ACC112 (cell line): ENCODE results near the gene TUNAR.

Experiments used
- H2AFZ ChIP-seq: fragments of 200-600 bp; sonication (generic); one replicate; pipeline ENCODE4 v1.6.0; 2017; ENCODE audit warnings: antibody characterized with exemption, low read length; ENCODE audit not compliant: unreplicated experiment
- H3K27ac ChIP-seq: fragments of 200-600 bp; sonication (generic); 2 replicates; pipeline ENCODE4 v1.5.1; 2014; ENCODE audit warnings: low read depth, mild to moderate bottlenecking, antibody characterized with exemption, low read length, moderate library complexity
- H3K27me3 ChIP-seq: fragments of 200-600 bp; sonication (generic); 2 replicates; pipeline ENCODE4 v1.6.1; 2014; ENCODE audit warnings: mild to moderate bottlenecking, antibody characterized with exemption, low read length, moderate library complexity, mixed read lengths; ENCODE audit not compliant: insufficient read depth
- H3K36me3 ChIP-seq: fragments of 200-600 bp; sonication (generic); 2 replicates; pipeline ENCODE4 v1.6.1; 2016; ENCODE audit warnings: mild to moderate bottlenecking, antibody characterized with exemption, low read length, moderate library complexity, mixed read lengths; ENCODE audit not compliant: insufficient read depth
- H3K4me1 ChIP-seq: fragments of 200-600 bp; sonication (generic); one replicate; pipeline ENCODE4 v1.6.1; 2016; ENCODE audit warnings: low read length, mixed read lengths; ENCODE audit not compliant: insufficient read depth, unreplicated experiment, control insufficient read depth
- H3K4me3 ChIP-seq: fragments of 200-600 bp; sonication (generic); 2 replicates; pipeline ENCODE4 v1.5.1; 2014; ENCODE audit warnings: mild to moderate bottlenecking, low read depth, low read length
- H3K79me2 ChIP-seq: fragments of 200-600 bp; sonication (generic); one replicate; pipeline ENCODE4 v1.6.0; 2016; ENCODE audit warnings: low read length; ENCODE audit not compliant: control insufficient read depth, unreplicated experiment, insufficient read depth

TUNAR gene

GRCh38 chr14:95911456-95911855 lies 34.8 kb downstream of the TUNAR start:
- Histone ChIP-seq H2AFZ (no peak overlapping the region), H3K4me1 (no peaks in the 10 kb centered on the region), H3K27me3 (no peaks in the 10 kb centered on the region), H3K4me3 (no peak overlapping the region), H3K36me3 (no peaks in the 10 kb centered on the region), H3K79me2 (no peaks in the 10 kb centered on the region), H3K27ac (no peak overlapping the region)

DNA sequence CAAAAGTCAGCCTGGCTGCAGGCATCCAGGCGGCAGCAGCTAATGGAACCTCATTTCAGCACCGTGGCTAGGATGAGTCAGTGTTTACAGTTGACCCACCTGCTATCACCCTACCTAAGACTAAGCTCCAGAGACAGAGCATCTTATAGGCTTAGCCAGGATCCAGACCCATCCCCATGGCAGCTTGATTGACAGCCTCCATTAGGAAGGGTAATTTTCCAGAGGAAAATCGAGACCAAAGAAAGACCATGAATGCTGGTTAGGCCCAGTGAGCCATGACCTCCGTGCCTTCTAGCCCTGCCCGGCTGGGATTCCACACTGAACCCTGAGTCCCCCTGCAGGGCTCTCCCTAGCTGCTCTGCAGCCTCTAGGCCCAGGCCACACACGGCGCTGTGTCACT lies 38.7 kb downstream of the TUNAR start:
- no peak overlapping the region for H3K4me3 ChIP-seq
- no peaks in the 10 kb centered on the region for H3K79me2 ChIP-seq
- no peak overlapping the region for H2AFZ ChIP-seq
- H3K4me1 ChIP-seq = no peaks in the 10 kb centered on the region
- H3K27me3 ChIP-seq = no peaks in the 10 kb centered on the region
- H3K36me3 ChIP-seq = no peaks in the 10 kb centered on the region
- H3K27ac ChIP-seq = no peak overlapping the region

- H3K79me2 ChIP-seq = no peaks in the 10 kb centered on the region
- no peaks in the 10 kb centered on the region for H3K27me3 ChIP-seq
- no peaks in the 10 kb centered on the region for H3K36me3 ChIP-seq
- H2AFZ ChIP-seq = no peak overlapping the region
- H3K4me3 ChIP-seq = no peak overlapping the region
- H3K27ac ChIP-seq = no peak overlapping the region
- no peaks in the 10 kb centered on the region for H3K4me1 ChIP-seq
These were observed 41.8 kb downstream of the TUNAR start for GRCh38 chr14:95918466-95918865.

- Histone ChIP-seq H3K36me3 (no peaks in the 10 kb centered on the region), H3K27me3 (no peaks in the 10 kb centered on the region), H3K79me2 (no peaks in the 10 kb centered on the region), H2AFZ (no peak overlapping the region), H3K27ac (no peak overlapping the region), H3K4me1 (no peaks in the 10 kb centered on the region), H3K4me3 (no peak overlapping the region)
These were observed 44.3 kb downstream of the TUNAR start for GRCh38 chr14:95920769-95921438.

DNA sequence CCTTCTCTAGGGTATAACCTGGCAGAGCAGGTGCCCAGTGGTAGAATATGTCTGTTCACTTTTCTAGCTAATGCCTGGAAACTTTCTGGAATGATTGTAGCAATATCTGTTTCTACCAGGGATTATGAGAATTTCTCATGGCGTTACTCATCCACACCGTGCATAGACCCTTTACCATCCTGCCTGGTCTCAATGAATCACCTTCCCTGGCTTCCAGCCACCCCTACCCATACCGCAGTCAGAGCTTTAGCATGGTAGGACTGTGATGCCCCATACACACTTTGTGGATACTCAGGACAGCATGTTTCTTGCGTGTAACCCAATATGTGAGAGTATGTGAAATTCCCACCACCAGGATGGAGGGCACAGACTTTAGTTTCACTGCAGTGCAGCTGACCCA lies 45.4 kb downstream of the TUNAR start:
- Histone ChIP-seq H3K27ac (no peak overlapping the region), H3K27me3 (no peaks in the 10 kb centered on the region), H3K4me1 (no peaks in the 10 kb centered on the region), H3K36me3 (no peaks in the 10 kb centered on the region), H3K79me2 (no peaks in the 10 kb centered on the region), H2AFZ (no peak overlapping the region), H3K4me3 (no peak overlapping the region)

DNA sequence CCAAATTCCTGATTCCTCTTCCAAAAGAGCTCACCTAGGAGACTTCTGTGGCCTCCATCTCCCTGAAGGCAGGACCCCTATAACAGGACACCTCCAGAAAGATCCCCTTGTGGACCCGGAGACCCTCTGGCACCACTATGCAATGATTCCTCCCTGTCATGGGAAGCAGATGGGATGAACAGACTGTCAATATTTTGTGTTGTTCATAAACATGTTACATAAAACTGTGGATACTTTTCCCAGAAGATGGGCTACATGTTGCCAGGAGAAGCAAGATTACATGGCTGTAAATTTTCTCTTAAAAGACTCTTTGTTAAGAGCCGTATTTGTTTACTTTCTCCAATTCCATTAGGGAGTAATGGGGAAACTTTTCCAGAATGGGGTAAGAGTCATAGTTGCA lies 52.1 kb downstream of the TUNAR start:
- H3K4me1 ChIP-seq = no peaks in the 10 kb centered on the region
- no peak overlapping the region for H2AFZ ChIP-seq
- H3K27ac ChIP-seq = no peak overlapping the region
- no peaks in the 10 kb centered on the region for H3K79me2 ChIP-seq
- no peaks in the 10 kb centered on the region for H3K27me3 ChIP-seq
- H3K4me3 ChIP-seq = no peak overlapping the region
- no peaks in the 10 kb centered on the region for H3K36me3 ChIP-seq

DNA sequence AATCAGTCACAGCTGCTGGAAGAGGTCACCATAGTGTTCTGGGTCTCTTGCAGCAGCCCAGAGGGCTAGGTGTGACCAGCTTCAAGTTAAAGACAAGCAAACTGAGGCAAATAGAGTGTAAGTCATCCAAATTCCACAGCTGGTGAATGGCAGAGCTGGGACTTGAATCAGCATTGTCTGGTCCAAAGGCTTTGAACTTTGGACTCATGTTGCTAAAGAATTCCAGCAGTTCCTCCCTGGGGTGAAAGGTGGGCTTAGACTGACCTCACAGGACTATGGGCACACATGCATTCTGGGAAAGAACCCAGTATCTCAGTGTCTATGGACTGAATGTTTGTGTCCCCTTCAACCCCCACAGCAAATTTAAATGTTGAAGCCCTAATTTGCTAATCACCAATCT lies 54.8 kb downstream of the TUNAR start:
- no peak overlapping the region for H2AFZ ChIP-seq
- H3K27ac ChIP-seq = no peak overlapping the region
- H3K79me2 ChIP-seq = no peaks in the 10 kb centered on the region
- H3K4me1 ChIP-seq = no peaks in the 10 kb centered on the region
- H3K4me3 ChIP-seq = no peak overlapping the region
- no peaks in the 10 kb centered on the region for H3K36me3 ChIP-seq
- H3K27me3 ChIP-seq = no peaks in the 10 kb centered on the region

DNA sequence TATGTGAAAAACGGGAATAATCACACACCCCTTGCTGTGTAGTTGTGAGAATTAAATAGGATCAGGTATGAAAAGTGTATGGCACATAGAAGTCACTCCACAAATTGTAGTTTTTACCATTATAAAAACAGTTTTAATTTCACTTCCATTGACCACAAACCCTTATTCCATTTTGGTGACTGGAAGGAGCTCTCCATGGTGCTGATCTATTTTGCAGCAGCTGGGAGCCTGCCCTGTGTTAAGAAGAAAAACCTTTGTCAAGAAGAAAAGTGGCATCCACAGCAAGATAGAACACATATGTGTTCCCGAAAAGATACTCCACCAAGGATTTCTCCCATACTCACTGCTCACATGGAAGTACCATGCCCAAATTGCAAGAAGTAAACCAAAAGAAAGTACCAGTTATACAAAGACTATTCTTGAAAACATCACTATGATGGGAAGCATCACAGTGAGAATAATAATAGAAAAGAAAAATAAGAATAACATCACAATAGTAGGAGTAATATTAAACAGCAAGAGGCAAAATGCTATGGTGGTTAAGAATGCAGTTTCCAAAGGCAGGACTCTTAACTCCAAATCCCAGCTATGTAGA lies 58.7 kb downstream of the TUNAR start:
- Histone ChIP-seq H3K36me3 (no peaks in the 10 kb centered on the region), H3K27ac (no peak overlapping the region), H3K27me3 (no peaks in the 10 kb centered on the region), H2AFZ (no peak overlapping the region), H3K4me1 (no peaks in the 10 kb centered on the region), H3K4me3 (no peak overlapping the region), H3K79me2 (no peaks in the 10 kb centered on the region)

- no peaks in the 10 kb centered on the region for H3K79me2 ChIP-seq
- H3K4me3 ChIP-seq = no peak overlapping the region
- H3K27ac ChIP-seq = no peak overlapping the region
- H3K4me1 ChIP-seq = no peaks in the 10 kb centered on the region
- H3K27me3 ChIP-seq = no peaks in the 10 kb centered on the region
- no peaks in the 10 kb centered on the region for H3K36me3 ChIP-seq
- H2AFZ ChIP-seq = no peak overlapping the region
These were observed 59.4 kb downstream of the TUNAR start for GRCh38 chr14:95936041-95936440.

DNA sequence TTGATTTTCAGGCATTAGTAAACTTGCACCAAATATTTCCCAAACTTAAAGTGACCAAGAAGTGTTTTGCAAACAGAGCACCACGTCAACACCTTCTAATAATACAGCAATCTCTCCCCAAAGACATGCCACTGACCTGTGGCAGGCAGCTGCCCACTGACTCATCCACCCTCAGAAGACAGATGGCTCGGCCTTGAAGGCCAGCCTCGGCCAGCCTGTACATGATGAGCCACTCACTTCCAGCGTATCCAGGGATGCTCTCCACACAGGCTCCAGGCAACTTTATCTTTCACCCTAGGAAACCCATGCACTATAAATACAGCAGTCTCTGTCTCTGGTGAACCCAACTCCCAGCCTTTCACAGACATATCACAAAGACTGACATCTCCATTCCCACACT lies 62.7 kb downstream of the TUNAR start:
- Histone ChIP-seq H3K36me3 (no peaks in the 10 kb centered on the region), H3K27ac (no peak overlapping the region), H3K79me2 (no peaks in the 10 kb centered on the region), H3K27me3 (no peaks in the 10 kb centered on the region), H3K4me3 (no peak overlapping the region), H3K4me1 (no peaks in the 10 kb centered on the region), H2AFZ (no peak overlapping the region)

GRCh38 chr14:95941897-95942296 lies 65.3 kb downstream of the TUNAR start:
- no peaks in the 10 kb centered on the region for H3K79me2 ChIP-seq
- no peaks in the 10 kb centered on the region for H3K36me3 ChIP-seq
- H3K27ac ChIP-seq = no peak overlapping the region
- H3K27me3 ChIP-seq = no peaks in the 10 kb centered on the region
- H3K4me1 ChIP-seq = no peaks in the 10 kb centered on the region
- no peak overlapping the region for H2AFZ ChIP-seq
- no peak overlapping the region for H3K4me3 ChIP-seq
